Progenitor cell of endocrine pancreas (in vitro differentiated cells): ENCODE measurements around the gene UCP3. TPM values are rescaled to one million over a fixed set of nuclear protein-coding genes. Genes with fewer than 3 reads are reported as not detected.
"Not testable (repeated sequence)": the region's sequence is repeated elsewhere in the genome, so short reads cannot be mapped to it uniquely, and the experiment has no call there.

ENCODE experiments used
- DNase-seq: peaks from one replicate; pipeline ENCODE4 v3.0.0; 2021; ENCODE audit warnings: low spot score; ENCODE audit not compliant: unreplicated experiment
- H3K27ac Mint-ChIP-seq: 2 replicates; pipeline ENCODE4 v1.8.0; 2021; ENCODE audit warnings: mild to moderate bottlenecking, moderate library complexity, mixed read lengths
- H3K27me3 Mint-ChIP-seq: 2 replicates; pipeline ENCODE4 v1.8.0; 2021; ENCODE audit warnings: mixed read lengths
- H3K36me3 Mint-ChIP-seq: 2 replicates; pipeline ENCODE4 v1.8.0; 2022; ENCODE audit warnings: mixed read lengths; ENCODE audit not compliant: insufficient read depth
- H3K4me1 Mint-ChIP-seq: 2 replicates; pipeline ENCODE4 v1.8.0; 2021; ENCODE audit warnings: low read depth, mixed read lengths
- H3K4me3 Mint-ChIP-seq: 2 replicates; pipeline ENCODE4 v1.8.0; 2021; ENCODE audit warnings: low read depth, mild to moderate bottlenecking, moderate library complexity, mixed read lengths
- H3K9me3 Mint-ChIP-seq: 2 replicates; pipeline ENCODE4 v1.8.0; 2021; ENCODE audit warnings: low read depth, mixed read lengths
- CTCF ChIP-seq: fragments of 200-600 bp; sonication (generic); IDR thresholded peaks from one replicate; pipeline ENCODE4 v1.5.0; 2021; ENCODE audit warnings: antibody characterized with exemption, mild to moderate bottlenecking; ENCODE audit not compliant: unreplicated experiment
- total RNA-seq: library from RNA; stranded (reverse); gene quantifications from 2 replicates; pipeline ENCODE4 v1.2.1, GENCODE V29; 2021

UCP3 gene
- total RNA-seq, 1 donor from 2014 or later: 4.3 TPM

GRCh38 chr11:73991471-73992006 lies 17.3 kb downstream of the UCP3 start:
- Mint-ChIP-seq H3K36me3 (no peaks in the 10 kb centered on the region), H3K27ac (no peak overlapping the region), H3K4me3 (no peak overlapping the region), H3K4me1 (no peaks in the 10 kb centered on the region), H3K27me3 (no peaks in the 10 kb centered on the region), H3K9me3 (no peaks in the 10 kb centered on the region)
- TF ChIP-seq CTCF: no peak
- no peak for DNase-seq

- no peak for TF ChIP-seq CTCF
- no peak for DNase-seq
- Mint-ChIP-seq H3K27me3 (no peaks in the 10 kb centered on the region), H3K4me1 (no peaks in the 10 kb centered on the region), H3K4me3 (no peak overlapping the region), H3K9me3 (no peaks in the 10 kb centered on the region), H3K27ac (no peak overlapping the region), H3K36me3 (no peaks in the 10 kb centered on the region)
Observed at GRCh38 chr11:73990730-73991129, 18.2 kb downstream of the UCP3 start.

DNA sequence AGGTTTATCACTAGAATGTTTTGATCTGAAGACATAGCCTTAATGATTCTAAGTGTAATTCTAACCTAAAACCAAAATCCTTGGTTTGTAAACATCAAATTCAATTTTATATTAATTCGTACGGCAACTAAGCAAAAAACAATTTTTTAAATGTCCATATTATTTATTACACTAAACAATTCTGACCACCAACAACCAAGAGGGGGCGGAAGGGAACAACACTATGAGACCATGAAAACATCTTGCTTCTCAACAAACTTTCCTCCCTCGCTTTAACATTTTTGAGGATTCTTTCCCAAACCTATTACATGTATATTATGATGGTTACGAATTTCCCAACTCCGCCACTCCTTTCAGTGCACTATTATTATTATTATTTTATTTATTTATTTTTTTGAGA lies 19.7 kb downstream of the UCP3 start:
- H3K27ac Mint-ChIP-seq: no peak overlapping the region
- no peak for DNase-seq
- no peaks in the 10 kb centered on the region for H3K27me3 Mint-ChIP-seq
- H3K9me3 Mint-ChIP-seq: no peaks in the 10 kb centered on the region
- H3K4me1 Mint-ChIP-seq: peaks cover under 1% of the 10 kb centered on the region
- no peaks in the 10 kb centered on the region for H3K36me3 Mint-ChIP-seq
- H3K4me3 Mint-ChIP-seq: no peak overlapping the region
- TF ChIP-seq CTCF: no peak

DNA sequence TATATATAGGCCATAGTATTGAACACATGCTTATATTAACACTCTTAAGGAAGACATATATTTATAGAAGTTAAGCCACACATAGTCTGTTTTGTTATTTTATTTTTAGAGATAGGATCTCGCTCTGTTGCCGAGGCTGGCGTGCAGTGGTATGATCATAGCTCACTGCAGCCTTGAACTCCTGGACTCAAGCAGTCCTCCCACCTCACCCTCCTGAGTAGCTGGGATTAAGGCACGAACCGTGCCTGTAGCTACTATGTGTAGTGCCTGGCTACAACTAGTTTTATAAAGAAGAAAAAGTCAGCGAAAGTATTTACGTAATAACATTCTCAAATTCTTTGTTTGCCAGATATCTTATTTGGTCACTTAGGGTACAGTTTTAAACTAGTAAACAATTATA lies 20.7 kb downstream of the UCP3 start:
- no peak for DNase-seq
- Mint-ChIP-seq H3K9me3 (no peaks in the 10 kb centered on the region), H3K27ac (no peak overlapping the region), H3K4me1 (peaks cover 7% of the 10 kb centered on the region), H3K27me3 (no peaks in the 10 kb centered on the region), H3K36me3 (no peaks in the 10 kb centered on the region), H3K4me3 (no peak overlapping the region)
- TF ChIP-seq CTCF: no peak

- not testable (repeated sequence) for H3K27me3 Mint-ChIP-seq, H3K9me3 Mint-ChIP-seq, H3K27ac Mint-ChIP-seq, H3K36me3 Mint-ChIP-seq, H3K4me3 Mint-ChIP-seq, DNase-seq
- peaks cover 19% of the 10 kb centered on the region for H3K4me1 Mint-ChIP-seq
Observed at GRCh38 chr11:73985661-73986060, 23.2 kb downstream of the UCP3 start.

GRCh38 chr11:73983741-73984538 lies 24.9 kb downstream of the UCP3 start:
- Mint-ChIP-seq H3K4me1 (peaks cover 30% of the 10 kb centered on the region), H3K4me3 (peak overlapping the region; percentile 87)
- TF ChIP-seq CTCF: no peak

More at GRCh38 chr11:73983741-73984538, 24.9 kb downstream of the UCP3 start:
- H3K27ac Mint-ChIP-seq: peak overlapping the region; percentile 97
- DNase-seq: no peak
- H3K27me3 Mint-ChIP-seq: no peaks in the 10 kb centered on the region
- H3K36me3 Mint-ChIP-seq: peaks cover 2% of the 10 kb centered on the region
- H3K9me3 Mint-ChIP-seq: no peaks in the 10 kb centered on the region
